Colonic mucosa (tissue), 4 donors: ENCODE data around the gene LMLN. TPM values are rescaled to one million over a fixed set of nuclear protein-coding genes. Genes with fewer than 3 reads are reported as not detected.
A peak's percentile ranks its signal among the peaks of the same experiment; 100 is the strongest.

Experiments
- DNase-seq: peaks from one replicate; pipeline ENCODE4 v3.0.0-alpha.2; 2020
- H3K27ac ChIP-seq: fragments of 200-600 bp; one replicate; pipeline ENCODE4 v1.8.0; 2021
- H3K27me3 ChIP-seq: fragments of 200-600 bp; one replicate; pipeline ENCODE4 v1.8.0; 2021
- H3K36me3 ChIP-seq: fragments of 200-600 bp; one replicate; pipeline ENCODE4 v1.8.0; 2021
- H3K4me1 ChIP-seq: fragments of 200-600 bp; one replicate; pipeline ENCODE4 v1.8.0; 2021; ENCODE audit warnings: mild to moderate bottlenecking
- H3K4me3 ChIP-seq: fragments of 200-600 bp; one replicate; pipeline ENCODE4 v1.8.0; 2021
- H3K9ac ChIP-seq, 2 donors: one replicate each; pipeline ENCODE4 v1.7.0; 2013; ENCODE audit warnings: control low read depth in 2 of 2, low read depth in 2 of 2, low read length in 2 of 2
- H3K9me3 ChIP-seq: fragments of 200-600 bp; one replicate; pipeline ENCODE4 v1.8.0; 2021
- CTCF ChIP-seq: fragments of 200-600 bp; IDR thresholded peaks from one replicate; pipeline ENCODE4 v1.8.0; 2022; ENCODE audit warnings: antibody characterized with exemption, mild to moderate bottlenecking
- intact Hi-C: fragments of 100-400 bp; cut with DNase I; formaldehyde crosslinking; loops from one replicate; pipeline ENCODE4 v1.14.1; 2022
- total RNA-seq, 2 donors: library from RNA; stranded (reverse); fragmentation: NEBNext Ultra II Directional in 1 of 2; extraction: Animal tissue kit (Norgen Biotek cat#: 25700) in 1 of 2; gene quantifications; one replicate each; pipeline ENCODE4 v1.2.1, GENCODE V29; 2021
- donor health status: healthy.
- donor health status: DM: no; HTN: no; CAD: no.
- donor health status: DM: no; HTN: no; CAD: no.

The LMLN gene
- total RNA-seq, 2 donors from 2014 or later: 5.0 to 5.9 TPM

DNA sequence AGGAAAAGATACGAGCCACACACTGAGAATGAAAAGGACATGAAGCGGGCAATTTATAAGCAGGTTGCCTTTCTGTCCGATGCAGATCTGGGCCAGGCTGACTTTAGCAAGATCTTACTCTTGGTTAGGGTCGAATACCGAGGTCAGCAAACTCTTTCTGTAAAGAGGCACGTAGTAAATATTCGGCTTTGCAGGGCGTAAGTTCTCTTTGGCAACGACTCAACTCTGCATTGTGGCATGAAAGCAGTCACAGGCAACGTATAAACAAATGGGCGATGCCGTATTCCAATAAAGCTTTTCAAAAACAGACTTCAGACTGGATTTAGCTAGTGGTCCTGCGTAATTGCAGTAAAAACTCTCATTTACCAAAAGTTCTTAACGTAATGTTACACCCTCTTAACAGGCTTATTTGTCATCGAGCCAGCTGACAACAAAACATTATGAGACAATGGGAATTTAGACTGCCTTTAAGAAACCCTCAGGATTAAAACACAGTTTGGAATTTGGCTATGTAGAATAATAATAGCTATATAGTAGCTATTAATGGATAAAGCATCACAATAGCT, 23.1 kb upstream of the LMLN start:
- Histone ChIP-seq H3K36me3 (no peaks in the 10 kb centered on the region), H3K9me3 (no peaks in the 10 kb centered on the region), H3K9ac (no peak overlapping the region), H3K4me3 (no peak overlapping the region), H3K27ac (no peak overlapping the region), H3K4me1 (no peaks in the 10 kb centered on the region), H3K27me3 (no peaks in the 10 kb centered on the region)
- intact Hi-C loops: no loop called here
- DNase-seq: no peak
- TF ChIP-seq CTCF: no peak

DNA sequence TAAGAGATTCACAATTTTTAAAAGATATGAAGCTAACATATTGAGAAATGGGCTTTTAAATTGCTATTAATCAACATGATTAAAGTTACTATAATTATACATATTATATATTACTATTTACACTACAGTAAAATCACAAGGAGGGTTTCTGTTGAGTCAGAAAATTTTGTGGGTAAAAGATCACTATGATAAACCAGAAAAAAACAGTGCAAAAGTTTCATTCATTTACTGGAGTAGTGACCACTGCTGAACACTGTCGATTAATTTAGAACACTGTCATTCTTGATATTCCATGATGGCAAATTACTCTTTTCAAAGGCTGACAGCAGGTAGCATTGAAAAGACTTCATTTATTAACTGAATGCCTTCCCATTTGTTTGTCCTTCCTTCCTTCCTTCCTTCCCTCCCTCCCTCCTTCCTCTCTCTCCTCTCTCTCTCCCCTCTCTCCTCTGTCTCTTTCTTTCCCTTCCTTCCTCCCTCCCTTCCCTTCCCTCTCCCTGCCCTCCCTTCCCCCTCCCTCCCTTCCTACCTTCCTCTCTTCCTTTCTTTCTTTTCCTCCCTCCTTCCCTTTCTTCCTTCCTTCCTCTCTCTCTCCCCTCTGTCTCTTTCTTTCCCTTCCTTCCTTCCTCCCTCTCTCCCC, 19.2 kb upstream of the LMLN start:
- Histone ChIP-seq H3K9me3 (no peaks in the 10 kb centered on the region), H3K9ac (no peak overlapping the region), H3K4me3 (no peak overlapping the region), H3K27ac (no peak overlapping the region), H3K4me1 (no peaks in the 10 kb centered on the region), H3K36me3 (no peaks in the 10 kb centered on the region), H3K27me3 (no peaks in the 10 kb centered on the region)
- no peak for DNase-seq
- no peak for TF ChIP-seq CTCF
- intact Hi-C loops: no loop called here

DNA sequence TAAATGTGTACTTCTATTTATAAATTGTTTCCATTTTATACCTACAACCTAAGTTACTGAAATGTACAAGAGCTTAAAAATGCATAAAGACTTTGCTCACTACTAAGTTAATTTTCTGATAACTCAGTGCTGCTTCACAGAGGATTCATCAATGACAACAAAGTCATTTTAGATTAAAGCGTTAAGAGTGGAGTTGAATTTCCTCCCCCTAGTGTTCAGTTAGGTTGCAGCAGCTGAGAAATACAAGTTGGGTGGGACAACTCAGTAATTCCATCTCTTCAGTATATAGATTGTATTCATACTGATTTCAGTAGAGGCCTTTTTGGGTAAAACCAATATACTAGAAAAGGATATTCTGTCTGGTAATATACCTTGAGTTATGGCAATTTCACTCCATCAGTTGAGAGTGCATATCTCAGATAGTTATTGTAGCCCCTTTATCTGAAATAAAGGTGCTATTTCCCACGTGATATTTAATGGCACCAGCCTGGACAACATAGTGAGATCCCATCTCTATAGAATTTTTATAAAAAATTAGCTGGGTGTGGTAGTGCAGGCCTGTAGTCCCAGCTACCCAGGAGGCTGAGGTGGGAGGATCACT, 17.0 kb upstream of the LMLN start:
- intact Hi-C loops: loop anchor here (2.0 kb wide), 1 partner anchor 36 kb away; no protein-coding TSS in a partner anchor
- no peak for DNase-seq
- Histone ChIP-seq H3K9me3 (no peaks in the 10 kb centered on the region), H3K27ac (no peak overlapping the region), H3K4me1 (no peaks in the 10 kb centered on the region), H3K4me3 (no peak overlapping the region), H3K36me3 (no peaks in the 10 kb centered on the region), H3K9ac (no peak overlapping the region), H3K27me3 (no peaks in the 10 kb centered on the region)
- peak; percentile 57 for TF ChIP-seq CTCF

GRCh38 chr3:197949191-197949777, 10.7 kb upstream of the LMLN start:
- Histone ChIP-seq H3K36me3 (peaks cover 21% of the 10 kb centered on the region), H3K9me3 (no peaks in the 10 kb centered on the region), H3K27ac (peak overlapping the region; percentile 75), H3K4me3 (peak overlapping the region; percentile 65), H3K27me3 (no peaks in the 10 kb centered on the region), H3K4me1 (peaks cover 17% of the 10 kb centered on the region), H3K9ac (peak overlapping the region; percentile 13 to 97)
- TF ChIP-seq CTCF: no peak
- DNase-seq: no peak
- intact Hi-C loops: no loop called here

DNA sequence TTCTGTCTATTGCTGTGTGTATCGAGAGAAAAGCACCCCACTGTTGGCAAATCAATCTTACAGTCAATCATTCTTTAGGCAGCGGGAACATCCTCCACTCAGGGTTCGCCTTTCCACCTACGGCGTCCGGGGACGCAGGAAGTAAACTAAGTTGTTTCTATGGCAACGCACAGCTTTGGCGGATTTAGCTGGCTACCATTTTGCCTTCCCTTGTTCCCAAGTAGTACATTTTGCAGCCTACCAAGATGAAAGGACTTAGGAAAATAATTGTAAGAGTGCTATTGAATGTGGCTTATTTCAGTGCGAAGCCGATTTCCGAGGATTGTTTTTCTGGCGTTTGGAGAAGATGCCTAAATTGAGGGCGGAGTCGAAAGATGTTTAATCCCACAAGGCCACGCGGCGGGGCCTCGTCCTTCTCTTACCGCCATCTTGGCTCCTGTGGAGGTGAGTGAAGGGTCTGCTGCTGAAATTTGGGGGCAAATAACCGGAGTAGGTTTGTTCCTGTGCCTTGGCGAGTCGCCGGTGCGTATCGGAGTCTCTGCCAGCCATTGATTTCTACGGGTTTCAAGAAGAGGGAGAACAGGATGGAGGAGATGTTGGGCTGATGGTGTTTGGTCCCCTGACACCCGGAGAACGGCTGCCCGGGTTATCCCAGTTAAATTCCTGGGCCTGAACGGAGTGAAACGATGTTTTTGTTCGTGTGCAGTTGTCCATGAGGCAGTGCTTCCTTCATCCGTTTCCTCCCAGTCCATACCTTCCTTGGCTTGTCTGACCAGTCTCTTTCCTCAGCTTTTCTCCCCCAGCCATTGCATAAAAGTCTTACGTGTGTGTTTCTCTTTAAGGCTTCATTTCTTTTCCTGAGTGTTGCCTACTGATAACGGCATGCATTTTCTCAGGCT, 10.0 kb upstream of the LMLN start, which contains the start of gene RPL35A:
Gene RPL35A, plus strand, starts transcription at position 413 of the 899 bp plus-strand sequence. CDS start 778 bp downstream, outside the sequence.
- Histone ChIP-seq H3K9me3 (no peaks in the 10 kb centered on the region), H3K4me1 (peaks cover 17% of the 10 kb centered on the region), H3K9ac (peak within 1 kb of the TSS; percentile 61 to 97), H3K4me3 (peak within 1 kb of the TSS; percentile 65), H3K27ac (peak within 1 kb of the TSS; percentile 75), H3K27me3 (no peaks in the 10 kb centered on the region), H3K36me3 (peaks cover 26% of the 10 kb centered on the region)
- intact Hi-C loops: no loop called here
- no peak for TF ChIP-seq CTCF
- DNase-seq: peak; percentile 86
